HG02763 (cell line): Measurements from ENCODE around the gene B9D1.
"Not testable (repeated sequence)": the region's sequence is repeated elsewhere in the genome, so short reads cannot be mapped to it uniquely, and the experiment has no call there.

Source experiments
- ATAC-seq: cut with Tn5 transposase; IDR thresholded peaks from one replicate; pipeline ENCODE4 v1.9.1; 2021; ENCODE audit warnings: mild to moderate bottlenecking, moderate library complexity; ENCODE audit not compliant: unreplicated experiment

The B9D1 gene

DNA sequence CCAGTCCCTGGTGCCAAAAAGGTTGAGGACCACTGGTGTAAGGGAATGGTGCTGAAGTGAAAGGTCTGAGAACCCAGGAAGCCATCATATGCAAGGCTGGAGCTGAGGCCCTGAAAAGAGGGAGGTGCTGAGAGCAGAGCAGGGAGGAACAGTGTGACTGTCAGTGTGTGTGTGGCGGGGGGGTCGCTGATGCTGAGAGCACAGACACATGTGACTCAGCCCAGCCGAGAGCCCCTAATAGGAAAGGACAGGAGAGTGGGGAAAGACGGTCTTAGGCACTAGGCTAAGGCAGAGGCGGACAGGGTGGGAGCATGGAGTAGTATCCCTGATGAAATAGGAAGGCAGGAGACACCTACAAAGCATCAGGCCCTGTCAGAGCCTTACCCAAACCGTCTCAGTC, 1.2 kb downstream of the B9D1 start:
- ATAC-seq = no peak

DNA sequence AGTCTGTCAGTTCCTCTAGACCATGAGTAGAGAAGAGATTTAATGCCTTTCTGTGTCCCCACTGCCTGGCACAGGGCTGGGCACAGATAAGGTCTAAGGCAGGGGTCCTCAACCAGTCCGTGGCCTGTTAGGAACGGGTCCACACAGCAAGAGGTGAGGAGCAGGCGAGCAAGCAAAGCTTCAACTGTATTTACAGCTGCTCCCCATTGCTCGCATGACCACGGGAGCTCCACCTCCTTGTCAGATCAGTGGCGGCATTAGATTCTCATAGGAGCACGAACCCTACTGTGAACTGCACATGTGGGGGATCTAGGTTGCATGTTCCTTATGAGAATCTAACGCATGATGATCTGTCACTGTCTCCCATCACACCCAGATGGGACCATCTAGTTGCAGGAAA, 1.8 kb downstream of the B9D1 start:
- ATAC-seq = no peak

- no peak for ATAC-seq
These were observed 2.7 kb downstream of the B9D1 start for GRCh38 chr17:19359856-19360255.

DNA sequence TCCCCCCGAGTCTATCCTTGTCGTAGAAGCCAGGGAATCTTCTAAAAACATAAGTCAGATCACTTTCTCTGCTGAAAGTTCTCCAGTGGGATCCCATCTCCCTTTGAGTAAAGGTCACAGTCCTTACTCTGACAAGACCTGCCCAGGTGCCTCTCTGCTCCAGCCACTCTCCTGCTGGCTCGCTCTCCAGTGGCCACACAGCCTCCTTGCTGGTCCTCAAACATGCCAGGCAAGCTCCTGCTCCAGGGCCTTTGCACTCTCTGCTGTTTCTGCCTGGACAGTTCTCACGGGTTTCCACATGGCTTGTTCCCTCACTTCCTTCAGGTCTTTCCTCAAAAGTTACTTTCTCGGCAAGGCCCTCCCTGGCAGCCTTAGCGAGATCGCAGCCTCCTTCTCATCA, 3.4 kb downstream of the B9D1 start:
- ATAC-seq = no peak

GRCh38 chr17:19357761-19358160, 4.8 kb downstream of the B9D1 start:
- ATAC-seq = no peak

- ATAC-seq = no peak
These were observed 5.2 kb downstream of the B9D1 start for GRCh38 chr17:19357351-19357750.

- ATAC-seq = no peak
These were observed 7.8 kb downstream of the B9D1 start for GRCh38 chr17:19354748-19355147.

- ATAC-seq = not testable (repeated sequence)
These were observed 9.1 kb downstream of the B9D1 start for GRCh38 chr17:19353401-19353800.

GRCh38 chr17:19348806-19349205, 13.7 kb downstream of the B9D1 start:
- no peak for ATAC-seq

GRCh38 chr17:19348081-19348650, 14.4 kb downstream of the B9D1 start:
- ATAC-seq = no peak

DNA sequence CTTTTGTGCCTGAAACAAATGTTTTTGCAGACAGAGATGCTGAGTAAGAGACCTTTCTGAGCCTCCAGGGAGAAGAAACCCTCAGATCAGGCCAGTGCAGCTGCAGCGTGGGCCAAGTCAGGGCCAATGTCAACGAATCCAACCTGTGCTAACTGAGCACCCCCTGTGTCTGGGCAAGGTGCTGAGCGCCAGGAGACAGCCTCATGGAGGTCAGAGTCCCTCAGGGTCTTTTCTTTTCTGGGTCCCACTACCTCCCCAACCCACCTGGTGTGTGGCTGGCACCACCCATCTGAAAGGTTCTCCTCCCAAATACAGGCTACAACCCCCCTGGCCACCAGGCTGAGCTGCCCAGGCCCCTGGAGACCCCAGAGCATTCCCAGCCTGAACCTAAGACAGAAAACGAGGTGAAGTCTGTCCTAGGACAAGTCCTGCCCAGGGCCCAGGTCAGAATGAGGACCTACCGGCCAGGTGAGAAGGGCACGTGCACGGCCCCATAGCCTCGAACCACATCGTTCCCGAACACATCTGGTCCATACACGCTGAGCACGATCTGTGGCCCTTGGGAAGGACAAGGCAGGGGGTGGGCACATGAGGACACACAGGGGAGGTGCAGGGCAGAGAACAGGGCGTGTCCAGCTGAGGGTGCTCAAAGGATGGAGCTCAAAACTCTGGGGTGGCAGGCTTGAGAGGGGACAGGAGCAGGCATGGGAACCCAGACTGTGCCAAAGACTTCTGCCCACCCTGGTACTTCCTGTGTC, 15.0 kb downstream of the B9D1 start:
- ATAC-seq = no peak

DNA sequence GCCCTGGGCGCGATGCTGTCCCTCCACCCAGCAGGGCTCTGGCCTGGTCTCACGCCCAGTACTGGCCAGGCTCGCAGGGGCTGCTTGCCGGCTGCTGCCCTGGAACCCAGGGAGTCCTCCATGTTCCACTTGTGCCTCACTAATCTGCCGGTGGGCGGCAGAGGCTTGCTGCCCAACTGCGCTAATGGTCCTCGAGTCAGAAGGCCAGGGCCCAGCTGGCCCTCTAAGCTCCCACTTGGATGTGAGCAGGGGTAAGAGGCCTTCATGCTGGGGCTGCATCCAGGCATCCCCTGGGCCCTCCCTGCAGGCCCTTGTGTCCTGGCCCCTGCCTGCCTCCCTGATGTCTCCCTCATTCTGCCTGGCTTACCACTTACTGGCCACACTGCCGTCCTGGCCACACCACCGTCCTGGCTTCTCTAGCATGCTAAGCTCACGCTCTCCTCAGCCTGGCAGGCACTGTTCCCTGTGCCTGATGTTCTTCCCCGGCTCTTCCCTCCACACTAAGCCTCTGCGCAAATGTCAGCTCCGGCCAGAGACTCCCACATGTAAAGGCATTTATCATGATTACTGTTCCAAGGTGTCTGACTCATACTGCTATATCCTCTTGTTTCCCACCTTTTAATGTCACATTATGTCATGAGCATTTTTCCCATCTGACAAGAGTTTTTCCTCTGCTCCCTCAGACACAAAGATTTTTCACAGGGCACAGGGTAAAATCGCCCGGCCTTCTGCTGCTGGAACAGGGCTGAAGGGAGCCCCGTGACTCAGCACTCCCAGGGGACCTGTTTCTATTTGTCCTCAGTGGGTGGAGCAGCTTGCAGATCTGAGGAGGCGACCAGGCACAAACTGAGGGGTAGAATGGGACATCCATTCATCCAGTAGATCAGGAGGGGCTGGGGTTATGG, 15.9 kb downstream of the B9D1 start:
- no peak for ATAC-seq

- no peak for ATAC-seq
These were observed 16.8 kb downstream of the B9D1 start for GRCh38 chr17:19345486-19346350.

DNA sequence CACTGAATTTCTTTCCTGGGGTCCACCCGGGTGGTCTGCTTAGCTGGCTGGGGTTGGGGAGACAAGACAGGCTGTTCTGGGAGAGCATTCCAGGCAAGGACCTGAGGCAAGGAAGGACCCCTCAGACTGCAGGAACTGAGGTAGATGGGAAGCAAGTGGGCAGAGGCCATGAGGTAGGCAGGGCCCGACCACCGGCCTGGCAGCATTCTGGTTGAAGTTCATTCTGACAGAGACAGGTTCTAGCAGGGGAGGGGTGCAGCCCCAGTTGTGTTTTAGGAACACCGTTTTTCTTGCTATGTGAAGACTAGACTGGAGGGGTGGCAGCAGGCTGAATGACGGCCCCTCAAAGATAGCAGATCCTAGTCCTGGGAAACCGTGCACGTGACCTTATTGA, 17.5 kb downstream of the B9D1 start:
- ATAC-seq = no peak

DNA sequence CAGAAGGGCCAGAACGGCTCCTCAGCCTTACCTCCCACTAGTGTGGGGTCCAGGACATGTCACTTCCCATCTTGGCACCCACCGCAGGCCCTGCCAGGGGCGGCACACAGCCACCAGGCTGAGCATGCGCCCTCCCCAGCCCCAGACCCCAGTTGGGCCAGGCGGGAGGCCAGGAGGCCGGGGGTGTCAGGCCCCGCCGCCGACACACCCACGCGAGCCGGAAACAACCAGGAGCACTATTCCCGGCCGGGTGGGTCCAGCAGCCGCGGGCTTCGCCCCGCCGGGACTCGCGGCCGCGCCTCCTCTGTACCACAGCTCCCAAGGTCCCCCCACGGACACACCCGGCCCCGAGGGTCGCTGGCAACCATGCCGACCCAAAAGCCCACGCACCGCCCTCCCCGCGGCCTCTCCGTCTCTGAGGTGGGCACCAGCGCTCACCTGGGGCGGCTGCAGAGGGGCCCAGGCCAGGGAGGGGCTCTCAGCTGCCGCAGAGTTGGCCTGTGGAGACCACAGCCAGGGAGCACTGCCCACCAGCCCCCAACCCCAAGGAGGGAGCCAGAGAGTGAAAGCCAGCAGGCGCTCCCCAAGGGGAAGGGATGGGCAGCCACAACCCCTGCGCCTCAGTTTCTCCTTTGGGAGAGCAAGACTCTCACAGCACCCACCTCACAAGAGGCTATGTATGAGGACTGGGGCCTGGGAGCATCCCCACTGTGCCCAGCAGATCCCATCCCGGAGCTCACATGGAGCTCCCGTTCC, 18.0 kb downstream of the B9D1 start:
- ATAC-seq = no peak

GRCh38 chr17:19343671-19344151, 18.8 kb downstream of the B9D1 start:
- ATAC-seq = no peak

DNA sequence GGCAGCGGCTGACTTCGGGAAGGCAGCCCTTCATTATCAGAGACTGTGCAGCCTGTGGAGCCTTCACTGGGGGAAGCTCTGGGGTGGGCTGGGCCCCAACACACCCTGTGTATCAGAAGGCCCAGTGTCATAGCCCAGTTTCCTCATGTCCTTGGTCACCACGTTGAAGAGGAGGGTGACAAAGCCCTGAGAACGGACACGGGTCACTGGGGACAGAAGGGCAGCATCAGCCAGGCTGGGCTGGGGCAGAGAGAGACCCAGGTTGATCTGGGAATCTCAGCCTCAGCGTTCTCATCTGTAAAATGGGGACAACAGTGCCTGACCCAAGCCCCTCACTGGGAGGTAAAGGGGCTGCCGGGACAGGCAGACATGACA, 19.3 kb downstream of the B9D1 start:
- ATAC-seq = no peak

DNA sequence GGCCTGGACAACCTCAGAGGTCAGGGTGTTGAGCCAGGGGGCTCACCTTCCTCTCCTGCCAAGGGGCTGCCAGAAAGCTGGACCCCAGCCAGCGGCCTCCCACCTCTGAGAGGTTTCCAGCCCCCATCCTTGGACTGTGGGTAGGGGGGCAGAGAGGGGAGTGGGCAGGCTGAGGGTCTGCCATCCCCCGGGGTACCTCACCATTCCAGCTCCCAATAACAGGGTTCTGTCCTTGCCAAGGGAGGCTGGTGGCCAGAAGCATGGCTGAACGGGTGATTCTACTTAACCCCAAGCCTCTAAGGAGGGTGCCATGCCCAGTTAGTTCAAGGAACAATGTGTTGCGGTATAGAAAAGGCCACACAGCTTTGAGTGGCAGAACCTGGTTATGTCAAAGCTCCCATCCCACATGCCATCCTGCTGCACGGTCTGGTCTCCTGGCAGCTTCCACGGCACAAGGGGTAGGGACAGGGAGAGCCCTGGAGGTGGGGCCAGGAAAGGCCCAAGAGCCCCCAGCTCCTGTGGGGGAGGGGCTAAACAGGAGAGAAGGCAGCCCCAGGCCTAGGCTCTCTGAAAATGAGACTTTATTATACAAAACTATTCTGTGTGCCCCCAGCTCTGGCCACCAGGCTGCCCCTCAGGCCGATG, 19.8 kb downstream of the B9D1 start:
- no peak for ATAC-seq
